ENCODE data around the gene INPP5D. TPM values are rescaled to one million over a fixed set of nuclear protein-coding genes. Genes with fewer than 3 reads are reported as not detected.

INPP5D gene
- total and polyA plus RNA-seq, 2 of the 13 experiments (the other 11 are each of a cell fraction or from before 2014, with no cell fraction given): 16.7 to 18.0 TPM

DNA sequence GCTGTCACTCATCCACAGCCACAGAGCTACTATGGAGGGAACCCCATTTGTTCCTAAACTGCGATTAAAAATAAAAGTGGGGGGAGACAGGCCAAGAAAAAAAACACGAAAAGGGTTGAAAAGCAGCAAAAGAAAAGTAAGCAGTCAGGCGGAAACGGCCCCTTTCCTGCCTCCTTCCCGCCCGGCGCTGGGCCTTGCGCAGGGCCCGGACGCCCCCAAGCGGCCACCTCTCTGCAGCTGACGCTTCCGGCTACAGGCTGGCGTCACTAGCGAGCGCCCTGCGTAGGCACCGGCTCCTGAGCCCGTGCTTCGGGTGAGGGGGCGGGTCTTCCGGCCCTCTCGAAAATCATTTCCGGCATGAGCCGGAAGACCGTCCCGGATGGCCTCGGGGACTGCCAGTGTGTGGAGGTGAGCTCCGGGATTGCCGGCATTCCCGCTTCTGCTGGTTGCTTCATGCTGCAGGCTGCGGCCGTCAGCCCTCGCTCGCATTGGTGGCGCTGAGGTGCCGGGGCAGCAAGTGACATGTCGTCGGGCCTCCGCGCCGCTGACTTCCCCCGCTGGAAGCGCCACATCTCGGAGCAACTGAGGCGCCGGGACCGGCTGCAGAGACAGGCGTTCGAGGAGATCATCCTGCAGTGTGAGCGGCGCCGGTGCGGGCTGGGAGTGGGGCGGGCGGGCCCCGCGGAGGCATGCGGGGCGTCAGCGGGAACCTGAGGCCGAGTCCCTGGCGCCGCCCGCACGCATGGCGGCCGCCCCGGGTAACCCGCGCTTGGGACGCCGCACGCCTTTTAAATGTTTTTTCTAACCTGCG, 191.4 kb downstream of the INPP5D start, which contains the start of gene ATG16L1 (continued):
- TF ChIP-seq, protein P1, sequence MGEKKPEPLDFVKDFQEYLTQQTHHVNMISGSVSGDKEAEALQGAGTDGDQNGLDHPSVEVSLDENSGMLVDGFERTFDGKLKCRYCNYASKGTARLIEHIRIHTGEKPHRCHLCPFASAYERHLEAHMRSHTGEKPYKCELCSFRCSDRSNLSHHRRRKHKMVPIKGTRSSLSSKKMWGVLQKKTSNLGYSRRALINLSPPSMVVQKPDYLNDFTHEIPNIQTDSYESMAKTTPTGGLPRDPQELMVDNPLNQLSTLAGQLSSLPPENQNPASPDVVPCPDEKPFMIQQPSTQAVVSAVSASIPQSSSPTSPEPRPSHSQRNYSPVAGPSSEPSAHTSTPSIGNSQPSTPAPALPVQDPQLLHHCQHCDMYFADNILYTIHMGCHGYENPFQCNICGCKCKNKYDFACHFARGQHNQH (CRISPR knock-in tag; IDR thresholded peaks at IDR 0.05): peak; percentile 99
- TF ChIP-seq ZNF17 (CRISPR knock-in tag; IDR thresholded peaks at IDR 0.05): no peak; the same call in 1 of the 2 replicates
- TF ChIP-seq FOXM1 (CRISPR knock-in tag; IDR thresholded peaks at IDR 0.05): no peak; the same call in 1 of the 2 replicates
- TF ChIP-seq SETDB1 (CRISPR knock-in tag; IDR thresholded peaks at IDR 0.05; ENCODE audit: borderline replicate concordance): no peak
- peak; percentile 54 for TF ChIP-seq SMC3 (IDR thresholded peaks at IDR 0.05; ENCODE audit: low read length)
- TF ChIP-seq ZNF20 (CRISPR knock-in tag; IDR thresholded peaks at IDR 0.05): no peak
- TF ChIP-seq, protein P2, sequence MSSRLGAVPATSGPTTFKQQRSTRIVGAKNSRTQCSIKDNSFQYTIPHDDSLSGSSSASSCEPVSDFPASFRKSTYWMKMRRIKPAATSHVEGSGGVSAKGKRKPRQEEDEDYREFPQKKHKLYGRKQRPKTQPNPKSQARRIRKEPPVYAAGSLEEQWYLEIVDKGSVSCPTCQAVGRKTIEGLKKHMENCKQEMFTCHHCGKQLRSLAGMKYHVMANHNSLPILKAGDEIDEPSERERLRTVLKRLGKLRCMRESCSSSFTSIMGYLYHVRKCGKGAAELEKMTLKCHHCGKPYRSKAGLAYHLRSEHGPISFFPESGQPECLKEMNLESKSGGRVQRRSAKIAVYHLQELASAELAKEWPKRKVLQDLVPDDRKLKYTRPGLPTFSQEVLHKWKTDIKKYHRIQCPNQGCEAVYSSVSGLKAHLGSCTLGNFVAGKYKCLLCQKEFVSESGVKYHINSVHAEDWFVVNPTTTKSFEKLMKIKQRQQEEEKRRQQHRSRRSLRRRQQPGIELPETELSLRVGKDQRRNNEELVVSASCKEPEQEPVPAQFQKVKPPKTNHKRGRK (CRISPR knock-in tag; IDR thresholded peaks at IDR 0.05): no peak
- peak; percentile 99 for TF ChIP-seq ZNF350 (CRISPR knock-in tag; IDR thresholded peaks at IDR 0.05; ENCODE audit: borderline replicate concordance, low read depth)
- TF ChIP-seq, protein P3, sequence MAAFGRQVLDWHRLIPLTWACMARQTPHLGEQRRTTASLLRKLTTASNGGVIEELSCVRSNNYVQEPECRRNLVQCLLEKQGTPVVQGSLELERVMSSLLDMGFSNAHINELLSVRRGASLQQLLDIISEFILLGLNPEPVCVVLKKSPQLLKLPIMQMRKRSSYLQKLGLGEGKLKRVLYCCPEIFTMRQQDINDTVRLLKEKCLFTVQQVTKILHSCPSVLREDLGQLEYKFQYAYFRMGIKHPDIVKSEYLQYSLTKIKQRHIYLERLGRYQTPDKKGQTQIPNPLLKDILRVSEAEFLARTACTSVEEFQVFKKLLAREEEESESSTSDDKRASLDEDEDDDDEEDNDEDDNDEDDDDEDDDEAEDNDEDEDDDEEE (CRISPR knock-in tag; IDR thresholded peaks at IDR 0.05): peak; percentile 76; the same call in 1 of the 2 replicates
- peak; percentile 84; the same call in 1 of the 2 replicates for TF ChIP-seq IRX3 (CRISPR knock-in tag; IDR thresholded peaks at IDR 0.05; ENCODE audit: borderline replicate concordance, low read depth)
- TF ChIP-seq SYNCRIP (IDR thresholded peaks at IDR 0.05; ENCODE audit: insufficient read depth, low read depth, low read length): no peak
- TF ChIP-seq PLRG1 (conservative IDR thresholded peaks at IDR 0.05): no peak
- TF ChIP-seq ZNF780A (CRISPR knock-in tag; IDR thresholded peaks at IDR 0.05): peak; percentile 66; the same call in 1 of the 2 replicates
- no peak for TF ChIP-seq SOX13 (IDR thresholded peaks at IDR 0.05)
- TF ChIP-seq SOX13 (CRISPR knock-in tag; conservative IDR thresholded peaks at IDR 0.05 in 1 of 2, IDR thresholded peaks at IDR 0.05 in 1 of 2): peak in 1 of 2 experiments; percentile 65; a peak in 2 of 4 replicates
- TF ChIP-seq NFYC (CRISPR knock-in tag; IDR thresholded peaks at IDR 0.05): peak; percentile 80
- TF ChIP-seq ZC3H4 (CRISPR knock-in tag; IDR thresholded peaks at IDR 0.05; ENCODE audit: borderline replicate concordance): no peak
- TF ChIP-seq, protein P4, sequence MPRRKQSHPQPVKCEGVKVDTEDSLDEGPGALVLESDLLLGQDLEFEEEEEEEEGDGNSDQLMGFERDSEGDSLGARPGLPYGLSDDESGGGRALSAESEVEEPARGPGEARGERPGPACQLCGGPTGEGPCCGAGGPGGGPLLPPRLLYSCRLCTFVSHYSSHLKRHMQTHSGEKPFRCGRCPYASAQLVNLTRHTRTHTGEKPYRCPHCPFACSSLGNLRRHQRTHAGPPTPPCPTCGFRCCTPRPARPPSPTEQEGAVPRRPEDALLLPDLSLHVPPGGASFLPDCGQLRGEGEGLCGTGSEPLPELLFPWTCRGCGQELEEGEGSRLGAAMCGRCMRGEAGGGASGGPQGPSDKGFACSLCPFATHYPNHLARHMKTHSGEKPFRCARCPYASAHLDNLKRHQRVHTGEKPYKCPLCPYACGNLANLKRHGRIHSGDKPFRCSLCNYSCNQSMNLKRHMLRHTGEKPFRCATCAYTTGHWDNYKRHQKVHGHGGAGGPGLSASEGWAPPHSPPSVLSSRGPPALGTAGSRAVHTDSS (CRISPR knock-in tag; conservative IDR thresholded peaks at IDR 0.05): 0 out of 2 replicates have a peak, but pooled peaks have one; percentile 64
- TF ChIP-seq THAP11 (CRISPR knock-in tag; IDR thresholded peaks at IDR 0.05): peak; percentile 96
- TF ChIP-seq POLR2AphosphoS5 (IDR thresholded peaks at IDR 0.05; ENCODE audit: low read depth, low read length): peak; percentile 95
- peak; percentile 87; the same call in 1 of the 2 replicates for TF ChIP-seq ZNF782 (CRISPR knock-in tag; IDR thresholded peaks at IDR 0.05; ENCODE audit: borderline replicate concordance)
- TF ChIP-seq RAD51 (IDR thresholded peaks at IDR 0.05; ENCODE audit: borderline replicate concordance): no peak
- TF ChIP-seq, protein P5, sequence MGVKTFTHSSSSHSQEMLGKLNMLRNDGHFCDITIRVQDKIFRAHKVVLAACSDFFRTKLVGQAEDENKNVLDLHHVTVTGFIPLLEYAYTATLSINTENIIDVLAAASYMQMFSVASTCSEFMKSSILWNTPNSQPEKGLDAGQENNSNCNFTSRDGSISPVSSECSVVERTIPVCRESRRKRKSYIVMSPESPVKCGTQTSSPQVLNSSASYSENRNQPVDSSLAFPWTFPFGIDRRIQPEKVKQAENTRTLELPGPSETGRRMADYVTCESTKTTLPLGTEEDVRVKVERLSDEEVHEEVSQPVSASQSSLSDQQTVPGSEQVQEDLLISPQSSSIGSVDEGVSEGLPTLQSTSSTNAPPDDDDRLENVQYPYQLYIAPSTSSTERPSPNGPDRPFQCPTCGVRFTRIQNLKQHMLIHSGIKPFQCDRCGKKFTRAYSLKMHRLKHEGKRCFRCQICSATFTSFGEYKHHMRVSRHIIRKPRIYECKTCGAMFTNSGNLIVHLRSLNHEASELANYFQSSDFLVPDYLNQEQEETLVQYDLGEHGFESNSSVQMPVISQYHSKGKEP (CRISPR knock-in tag; IDR thresholded peaks at IDR 0.05): 0 out of 2 replicates have a peak, but pooled peaks have one; percentile 45
